Central memory CD8-positive, alpha-beta T cell (primary cell): Measurements from ENCODE around the gene SMIM1.

Source experiments
- ATAC-seq: fragments of 150-1000 bp; cut with Tn5 transposase; replicated peaks from 2 replicates; pipeline ENCODE4 v1.10.0; 2022; ENCODE audit warnings: mild to moderate bottlenecking, moderate FRiP score, moderate number of reproducible peaks; ENCODE audit not compliant: poor library complexity, severe bottlenecking; ENCODE audit errors: extremely low read depth
- DNase-seq, 2 donors: peaks; one replicate each; pipeline ENCODE4 v3.0.0; 2021; ENCODE audit warnings: low spot score in 2 of 2
- H3K27ac Mint-ChIP-seq: one replicate; pipeline ENCODE4 v1.8.0; 2022; ENCODE audit warnings: low read depth, mild to moderate bottlenecking, moderate library complexity, mixed read lengths
- H3K27me3 Mint-ChIP-seq: one replicate; pipeline ENCODE4 v1.8.0; 2022; ENCODE audit warnings: mixed read lengths
- H3K36me3 Mint-ChIP-seq: one replicate; pipeline ENCODE4 v1.8.0; 2022; ENCODE audit warnings: mild to moderate bottlenecking, moderate library complexity, mixed read lengths; ENCODE audit not compliant: insufficient read depth
- H3K4me1 Mint-ChIP-seq: one replicate; pipeline ENCODE4 v1.8.0; 2022; ENCODE audit warnings: mixed read lengths
- H3K4me3 Mint-ChIP-seq: one replicate; pipeline ENCODE4 v1.8.0; 2022; ENCODE audit warnings: mild to moderate bottlenecking, moderate library complexity, mixed read lengths
- H3K9me3 Mint-ChIP-seq: one replicate; pipeline ENCODE4 v1.8.0; 2022; ENCODE audit warnings: mixed read lengths

Gene SMIM1

GRCh38 chr1:3768811-3769390 lies 3.6 kb upstream of the SMIM1 start:
- no peak for ATAC-seq
- no peak overlapping the region for H3K4me3 Mint-ChIP-seq
- no peaks in the 10 kb centered on the region for H3K9me3 Mint-ChIP-seq
- DNase-seq, result no peak
- H3K36me3 Mint-ChIP-seq, result no peaks in the 10 kb centered on the region
- H3K4me1 Mint-ChIP-seq, result no peaks in the 10 kb centered on the region
- H3K27ac Mint-ChIP-seq, result no peak overlapping the region
- H3K27me3 Mint-ChIP-seq, result peaks cover 23% of the 10 kb centered on the region

- H3K4me3 Mint-ChIP-seq, result peak overlapping the region; percentile 56
- H3K9me3 Mint-ChIP-seq, result no peaks in the 10 kb centered on the region
- H3K27ac Mint-ChIP-seq, result no peak overlapping the region
- peaks cover 23% of the 10 kb centered on the region for H3K27me3 Mint-ChIP-seq
- ATAC-seq (no peak), DNase-seq (no peak)
- peaks cover under 1% of the 10 kb centered on the region for H3K36me3 Mint-ChIP-seq
- H3K4me1 Mint-ChIP-seq, result no peaks in the 10 kb centered on the region
Measured at GRCh38 chr1:3770047-3770765, 2.3 kb upstream of the SMIM1 start.

GRCh38 chr1:3771108-3772026 lies 1.2 kb upstream of the SMIM1 start:
- peak overlapping the region; percentile 35 for H3K27ac Mint-ChIP-seq
- peaks cover 8% of the 10 kb centered on the region for H3K4me1 Mint-ChIP-seq
- H3K9me3 Mint-ChIP-seq, result no peaks in the 10 kb centered on the region
- peaks cover 15% of the 10 kb centered on the region for H3K27me3 Mint-ChIP-seq
- DNase-seq (no peak), ATAC-seq (no peak)
- peaks cover 6% of the 10 kb centered on the region for H3K36me3 Mint-ChIP-seq
- peak overlapping the region; percentile 69 for H3K4me3 Mint-ChIP-seq

GRCh38 chr1:3772027-3772714 lies 378 bp upstream of the SMIM1 start:
- H3K27ac Mint-ChIP-seq, result peak overlapping the region; percentile 35
- H3K4me3 Mint-ChIP-seq, result peak overlapping the region; percentile 69
- no peaks in the 10 kb centered on the region for H3K9me3 Mint-ChIP-seq
- ATAC-seq (peak; percentile 68), DNase-seq (peak; percentile 62 to 65)
- H3K4me1 Mint-ChIP-seq, result peaks cover 9% of the 10 kb centered on the region
- H3K27me3 Mint-ChIP-seq, result peaks cover 8% of the 10 kb centered on the region
- H3K36me3 Mint-ChIP-seq, result peaks cover 6% of the 10 kb centered on the region

GRCh38 chr1:3773572-3774275 lies 1.2 kb downstream of the SMIM1 start:
- peaks cover 6% of the 10 kb centered on the region for H3K36me3 Mint-ChIP-seq
- H3K9me3 Mint-ChIP-seq, result no peaks in the 10 kb centered on the region
- DNase-seq (no peak), ATAC-seq (no peak)
- H3K27me3 Mint-ChIP-seq, result no peaks in the 10 kb centered on the region
- peak overlapping the region; percentile 69 for H3K4me3 Mint-ChIP-seq
- H3K4me1 Mint-ChIP-seq, result peaks cover 9% of the 10 kb centered on the region
- H3K27ac Mint-ChIP-seq, result no peak overlapping the region

- no peak for ATAC-seq
- no peak overlapping the region for H3K4me3 Mint-ChIP-seq
- H3K27me3 Mint-ChIP-seq, result no peaks in the 10 kb centered on the region
- H3K9me3 Mint-ChIP-seq, result no peaks in the 10 kb centered on the region
- H3K36me3 Mint-ChIP-seq, result peaks cover 9% of the 10 kb centered on the region
- no peak overlapping the region for H3K27ac Mint-ChIP-seq
- no peak for DNase-seq
- H3K4me1 Mint-ChIP-seq, result peaks cover 9% of the 10 kb centered on the region
Measured at GRCh38 chr1:3774276-3774945, 1.9 kb downstream of the SMIM1 start.

- H3K4me3 Mint-ChIP-seq, result no peak overlapping the region
- no peak for DNase-seq
Measured at GRCh38 chr1:3774946-3775489, 2.5 kb downstream of the SMIM1 start.

GRCh38 chr1:3775490-3776230 lies 3.1 kb downstream of the SMIM1 start:
- H3K27me3 Mint-ChIP-seq, result no peaks in the 10 kb centered on the region
- H3K4me3 Mint-ChIP-seq, result no peak overlapping the region
- H3K9me3 Mint-ChIP-seq, result no peaks in the 10 kb centered on the region
- H3K36me3 Mint-ChIP-seq, result peaks cover 19% of the 10 kb centered on the region
- ATAC-seq (peak; percentile 52), DNase-seq (no peak)
- peak overlapping the region; percentile 53 for H3K27ac Mint-ChIP-seq
- H3K4me1 Mint-ChIP-seq, result peaks cover 9% of the 10 kb centered on the region

More at GRCh38 chr1:3774946-3775489, 2.5 kb downstream of the SMIM1 start:
- no peak for ATAC-seq
- H3K4me1 Mint-ChIP-seq, result peaks cover 9% of the 10 kb centered on the region
- no peak overlapping the region for H3K27ac Mint-ChIP-seq
- H3K9me3 Mint-ChIP-seq, result no peaks in the 10 kb centered on the region
- peaks cover 13% of the 10 kb centered on the region for H3K36me3 Mint-ChIP-seq
- no peaks in the 10 kb centered on the region for H3K27me3 Mint-ChIP-seq

- DNase-seq (no peak), ATAC-seq (no peak)
- Mint-ChIP-seq H3K4me3 (no peak overlapping the region), H3K9me3 (no peaks in the 10 kb centered on the region), H3K4me1 (peaks cover 9% of the 10 kb centered on the region), H3K36me3 (peaks cover 26% of the 10 kb centered on the region), H3K27ac (peak overlapping the region; percentile 59), H3K27me3 (no peaks in the 10 kb centered on the region)
Measured at GRCh38 chr1:3776231-3776961, 3.8 kb downstream of the SMIM1 start.

GRCh38 chr1:3777078-3777547 lies 4.6 kb downstream of the SMIM1 start:
- no peaks in the 10 kb centered on the region for H3K27me3 Mint-ChIP-seq
- peaks cover 9% of the 10 kb centered on the region for H3K4me1 Mint-ChIP-seq
- H3K9me3 Mint-ChIP-seq, result no peaks in the 10 kb centered on the region
- no peak overlapping the region for H3K4me3 Mint-ChIP-seq
- ATAC-seq, result no peak
- peak overlapping the region; percentile 59 for H3K27ac Mint-ChIP-seq
- no peak for DNase-seq
- peaks cover 32% of the 10 kb centered on the region for H3K36me3 Mint-ChIP-seq
